HG03378 (cell line): ENCODE results near the gene PLCH2.

Experiments used
- ATAC-seq: cut with Tn5 transposase; IDR thresholded peaks from one replicate; pipeline ENCODE4 v1.9.1; 2021; ENCODE audit warnings: mild to moderate bottlenecking, moderate library complexity; ENCODE audit not compliant: unreplicated experiment

Gene PLCH2

GRCh38 chr1:2495546-2495945 is 19.5 kb downstream of the PLCH2 start:
- ATAC-seq, result no peak

DNA sequence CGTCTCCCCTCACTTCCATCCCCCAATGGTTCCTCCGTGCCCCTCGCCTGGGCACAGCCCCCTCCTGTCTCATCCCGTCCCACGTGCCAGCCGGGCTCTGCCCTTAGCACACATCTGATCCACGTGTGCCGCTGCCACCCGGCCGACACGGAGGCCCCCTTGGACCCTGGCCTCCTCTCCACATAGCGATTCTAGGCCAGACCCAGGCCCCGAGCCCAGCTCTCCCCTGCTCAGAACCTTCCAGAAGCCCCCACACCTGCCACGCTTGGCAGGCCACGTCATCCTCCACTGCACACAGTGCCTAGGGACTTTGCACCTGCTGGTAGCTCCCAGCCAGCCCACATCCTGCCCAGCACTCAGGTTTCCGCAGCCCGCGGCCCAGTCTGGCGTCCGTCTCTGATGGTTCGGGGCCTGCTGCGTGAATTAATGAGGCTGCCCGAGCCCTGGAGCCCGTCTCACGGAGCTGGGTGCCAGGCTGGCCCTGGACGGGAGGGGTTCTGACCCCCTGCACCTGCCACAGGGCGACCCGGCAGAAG is 20.1 kb downstream of the PLCH2 start:
- no peak for ATAC-seq

GRCh38 chr1:2496746-2497145 is 20.7 kb downstream of the PLCH2 start:
- no peak for ATAC-seq

DNA sequence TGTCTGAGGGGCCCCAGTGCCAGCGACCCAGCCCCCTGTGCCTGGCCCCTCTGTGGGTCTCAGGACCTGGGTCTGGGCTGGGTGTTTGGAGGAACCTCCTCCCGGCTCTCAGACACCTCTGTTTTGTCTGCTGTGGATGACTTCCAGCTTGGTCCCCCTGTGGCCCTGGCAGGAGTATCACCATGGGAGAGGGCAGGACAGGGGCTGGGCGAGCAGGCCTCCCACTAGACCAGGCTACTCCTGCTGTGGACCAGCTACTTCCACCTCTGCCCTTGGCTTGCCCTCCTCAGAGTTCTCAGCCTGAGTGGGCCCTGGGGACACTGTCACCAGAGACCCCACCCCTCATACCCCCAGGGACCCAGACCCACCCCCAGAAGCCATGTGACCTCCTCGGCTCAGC is 21.8 kb downstream of the PLCH2 start:
- ATAC-seq, result no peak

- ATAC-seq, result no peak
These were observed 22.6 kb downstream of the PLCH2 start for GRCh38 chr1:2498648-2499047.

DNA sequence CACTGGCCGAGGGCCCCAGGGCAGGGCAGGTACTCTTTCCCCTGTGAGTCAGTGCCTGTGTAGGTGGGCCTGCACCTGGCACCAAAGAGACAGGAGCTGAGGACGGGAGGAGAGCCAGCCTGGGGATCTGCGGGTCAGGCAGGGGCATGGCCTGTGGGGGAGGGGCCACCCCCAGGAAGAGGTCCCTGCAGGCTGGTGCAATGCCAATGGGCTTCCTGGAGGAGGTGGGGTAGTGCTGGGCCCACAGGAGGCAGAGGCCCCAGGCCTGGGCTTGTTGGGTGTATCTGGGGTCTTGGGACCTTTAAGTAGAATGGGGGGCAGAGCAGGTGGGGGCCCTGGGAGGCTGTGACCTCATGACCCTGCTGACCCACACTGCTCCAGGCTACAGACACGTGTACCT is 23.2 kb downstream of the PLCH2 start:
- no peak for ATAC-seq

DNA sequence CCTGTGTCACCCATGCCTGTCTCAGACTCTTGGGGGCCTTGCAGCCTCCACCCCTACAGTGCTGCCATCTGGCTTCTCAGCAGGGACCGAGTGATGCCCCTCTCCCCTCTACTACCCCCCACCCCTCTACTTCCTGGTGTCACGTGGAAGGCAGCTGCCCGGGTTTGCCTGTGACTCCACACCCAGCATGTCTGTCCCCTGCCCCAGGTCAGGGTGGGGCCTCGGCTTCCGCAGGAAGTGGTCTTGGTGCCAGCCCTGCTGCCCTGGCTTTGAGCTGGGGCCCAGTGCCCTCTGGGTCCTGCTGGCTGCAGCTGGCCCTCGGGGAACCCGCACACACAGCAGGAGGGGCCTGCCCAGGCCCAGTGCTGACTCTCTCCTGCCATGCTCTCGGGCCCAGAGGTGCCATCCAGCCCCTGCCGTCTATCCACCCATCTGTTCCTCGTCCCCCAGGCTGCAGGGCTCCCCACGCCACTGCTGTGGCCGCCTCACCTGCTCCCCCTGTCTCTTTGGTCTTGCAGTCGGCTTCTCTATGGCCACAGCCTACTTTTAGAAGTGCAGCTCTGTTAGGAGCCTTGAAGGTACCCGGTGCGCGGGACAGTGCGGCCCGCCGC is 24.0 kb downstream of the PLCH2 start:
- ATAC-seq, result no peak

- no peak for ATAC-seq
These were observed 25.1 kb downstream of the PLCH2 start for GRCh38 chr1:2501041-2501819.

- ATAC-seq, result no peak
These were observed 25.7 kb downstream of the PLCH2 start for GRCh38 chr1:2501820-2502119.

DNA sequence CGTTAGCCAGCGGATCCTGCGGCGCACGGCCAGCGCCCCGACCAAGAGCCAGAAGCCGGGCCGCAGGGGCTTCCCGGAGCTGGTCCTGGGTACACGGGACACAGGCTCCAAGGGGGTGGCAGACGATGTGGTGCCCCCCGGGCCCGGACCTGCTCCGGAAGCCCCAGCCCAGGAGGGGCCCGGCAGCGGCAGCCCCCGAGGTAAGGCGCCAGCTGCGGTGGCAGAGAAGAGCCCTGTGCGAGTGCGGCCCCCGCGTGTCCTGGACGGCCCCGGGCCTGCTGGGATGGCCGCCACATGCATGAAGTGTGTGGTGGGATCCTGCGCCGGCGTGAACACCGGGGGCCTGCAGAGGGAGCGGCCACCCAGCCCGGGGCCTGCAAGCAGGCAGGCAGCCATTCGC is 26.1 kb downstream of the PLCH2 start:
- ATAC-seq, result no peak

GRCh38 chr1:2502661-2503553 is 26.8 kb downstream of the PLCH2 start:
- no peak for ATAC-seq

DNA sequence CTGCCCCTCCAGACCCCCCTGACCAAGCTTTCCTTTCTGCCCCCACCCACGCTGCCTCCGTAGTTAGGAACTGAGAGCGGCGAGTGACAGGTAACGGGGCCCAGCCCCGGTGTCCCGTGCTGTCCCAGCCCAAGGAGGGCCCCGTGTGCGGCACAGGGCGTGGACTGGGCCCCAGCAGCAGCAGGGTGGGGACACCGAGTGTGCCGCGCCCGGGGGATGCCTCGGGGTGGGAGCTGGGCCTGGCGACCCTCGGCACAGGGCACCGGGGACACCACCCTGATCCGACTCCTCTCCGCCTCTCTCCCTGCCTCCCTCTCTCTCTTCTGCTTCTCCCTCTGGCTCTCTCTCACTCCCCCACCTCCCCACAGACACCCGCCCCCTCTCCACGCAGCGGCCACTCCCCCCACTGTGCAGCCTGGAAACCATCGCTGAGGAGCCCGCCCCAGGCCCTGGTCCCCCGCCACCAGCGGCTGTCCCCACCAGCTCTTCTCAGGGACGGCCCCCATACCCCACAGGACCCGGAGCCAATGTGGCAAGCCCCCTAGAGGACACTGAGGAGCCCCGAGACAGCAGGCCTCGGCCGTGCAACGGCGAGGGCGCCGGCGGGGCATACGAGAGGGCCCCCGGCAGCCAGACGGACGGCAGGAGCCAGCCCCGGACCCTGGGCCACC is 27.6 kb downstream of the PLCH2 start:
- ATAC-seq, result no peak

DNA sequence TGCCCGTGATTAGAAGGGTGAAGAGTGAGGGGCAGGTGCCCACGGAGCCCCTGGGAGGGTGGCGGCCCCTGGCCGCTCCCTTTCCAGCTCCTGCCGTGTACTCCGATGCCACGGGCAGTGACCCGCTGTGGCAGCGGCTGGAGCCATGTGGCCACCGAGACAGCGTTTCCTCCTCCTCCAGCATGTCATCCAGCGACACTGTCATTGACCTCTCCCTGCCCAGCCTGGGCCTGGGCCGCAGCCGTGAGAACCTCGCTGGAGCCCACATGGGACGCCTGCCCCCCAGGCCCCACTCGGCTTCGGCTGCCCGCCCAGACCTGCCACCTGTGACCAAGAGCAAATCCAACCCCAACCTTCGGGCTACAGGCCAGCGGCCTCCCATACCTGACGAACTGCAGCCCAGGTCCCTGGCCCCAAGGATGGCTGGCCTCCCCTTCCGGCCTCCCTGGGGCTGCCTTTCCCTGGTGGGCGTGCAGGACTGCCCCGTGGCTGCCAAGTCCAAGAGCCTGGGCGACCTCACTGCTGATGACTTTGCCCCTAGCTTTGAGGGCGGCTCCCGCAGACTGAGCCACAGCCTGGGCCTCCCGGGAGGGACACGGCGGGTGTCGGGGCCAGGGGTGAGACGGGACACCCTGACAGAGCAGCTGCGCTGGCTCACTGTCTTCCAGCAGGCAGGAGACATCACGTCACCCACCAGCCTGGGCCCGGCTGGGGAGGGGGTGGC is 28.3 kb downstream of the PLCH2 start:
- ATAC-seq, result no peak

DNA sequence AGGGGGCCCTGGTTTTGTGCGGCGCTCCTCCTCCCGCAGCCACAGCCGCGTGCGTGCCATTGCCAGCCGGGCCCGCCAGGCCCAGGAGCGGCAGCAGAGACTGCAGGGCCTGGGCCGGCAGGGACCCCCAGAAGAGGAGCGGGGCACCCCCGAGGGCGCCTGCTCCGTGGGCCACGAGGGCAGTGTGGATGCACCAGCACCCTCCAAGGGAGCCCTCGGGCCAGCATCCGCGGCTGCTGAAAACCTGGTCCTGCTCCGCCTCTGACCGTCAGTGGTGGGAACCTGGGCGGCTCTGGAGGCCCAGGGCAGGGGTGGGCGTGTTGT is 28.8 kb downstream of the PLCH2 start:
- no peak for ATAC-seq

DNA sequence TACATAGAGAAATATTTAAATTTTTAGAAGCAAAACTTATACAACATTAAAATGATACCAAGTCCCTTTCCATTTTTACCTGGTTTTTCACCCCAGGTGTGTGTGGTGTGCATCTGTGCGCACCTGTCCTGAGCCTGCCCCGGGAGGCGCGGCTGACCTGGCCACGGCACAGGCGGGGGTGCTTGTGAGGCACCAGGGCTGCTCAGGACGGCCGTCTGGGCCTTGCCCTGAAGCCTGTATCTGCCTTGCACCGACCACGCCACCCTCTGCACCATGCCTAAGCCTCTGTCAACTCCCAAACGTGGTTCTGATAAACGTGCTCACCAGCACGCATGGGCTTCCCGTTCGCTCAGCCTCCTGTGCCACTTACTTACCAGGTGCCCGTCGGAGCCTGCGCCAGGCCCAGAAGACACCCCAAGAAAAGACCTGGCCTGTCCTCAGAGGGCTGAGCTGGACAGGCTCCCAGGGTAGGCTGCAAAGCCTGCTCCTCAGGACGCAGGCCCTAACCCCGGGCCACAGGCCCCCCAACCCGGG is 29.4 kb downstream of the PLCH2 start:
- no peak for ATAC-seq

- no peak for ATAC-seq
These were observed 30.1 kb downstream of the PLCH2 start for GRCh38 chr1:2506007-2506860.

GRCh38 chr1:2506901-2507565 is 30.9 kb downstream of the PLCH2 start:
- no peak for ATAC-seq

DNA sequence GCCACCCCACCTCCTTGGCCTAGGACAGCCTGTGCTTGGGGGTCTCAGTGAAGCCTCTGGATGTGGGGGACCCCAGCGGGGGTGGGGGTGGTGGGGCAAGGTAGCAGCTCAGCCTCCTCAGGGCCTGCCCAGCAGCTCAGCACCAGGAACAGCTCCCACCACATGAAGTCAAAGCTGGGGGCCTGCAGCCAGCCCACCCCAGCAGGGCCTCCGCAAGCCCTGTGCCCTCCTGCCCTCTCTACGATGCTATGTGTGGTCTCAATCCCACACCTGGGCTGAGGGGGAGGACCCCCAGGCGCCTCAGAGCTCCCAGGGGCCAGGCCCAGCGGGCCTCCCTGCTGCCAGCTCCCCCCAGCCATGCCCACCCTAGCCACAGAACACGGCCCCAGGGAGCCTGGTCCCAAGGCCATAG is 31.7 kb downstream of the PLCH2 start:
- no peak for ATAC-seq

DNA sequence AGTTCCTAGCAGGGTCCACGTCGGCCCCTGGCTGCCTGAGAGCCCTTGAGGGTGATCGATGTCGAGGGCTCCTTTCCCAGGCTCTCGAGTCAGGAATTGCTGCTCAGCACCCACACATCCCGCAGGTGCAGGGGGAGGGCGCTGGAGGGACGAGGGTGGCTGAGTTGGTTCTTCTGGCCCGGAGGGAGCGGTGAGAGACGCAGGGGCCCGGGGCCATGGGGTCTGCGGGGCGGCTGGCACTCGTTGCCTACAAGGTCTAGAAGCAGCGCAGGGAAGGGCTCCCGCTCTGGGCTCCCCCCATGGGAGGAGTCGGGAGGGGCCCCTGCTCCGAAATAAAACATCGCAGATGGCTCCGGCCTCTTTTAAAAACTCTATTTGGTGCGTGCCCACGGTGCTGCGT is 32.1 kb downstream of the PLCH2 start:
- ATAC-seq, result no peak
